Upper lobe of left lung (tissue), 6 donors: ENCODE results near the gene CCDC69. TPM values are rescaled to one million over a fixed set of nuclear protein-coding genes. Genes with fewer than 3 reads are reported as not detected.

ENCODE experiments used
- ATAC-seq, 2 donors: fragments of 200-7000 bp; cut with Tn5 transposase; one replicate each; pipeline ENCODE4 v1.9.1; 2022; ENCODE audit warnings: mild to moderate bottlenecking in 2 of 2, moderate library complexity in 2 of 2; ENCODE audit not compliant: low FRiP score in 2 of 2
- DNase-seq, 2 donors: peaks; one replicate each; pipeline ENCODE4 v3.0.0-alpha.2; 2019 to 2020
- H3K27ac ChIP-seq, 4 donors: fragments of 200-600 bp; sonication (generic); one replicate each; pipeline ENCODE4 v1.5.1; 2016 to 2019
- H3K27me3 ChIP-seq, 4 donors: fragments of 200-600 bp; sonication (generic); one replicate each; pipeline ENCODE4 v1.5.1; 2017 to 2019
- H3K36me3 ChIP-seq, 4 donors: fragments of 200-600 bp; sonication (generic); one replicate each; pipeline ENCODE4 v1.5.1; 2016 to 2019
- H3K4me1 ChIP-seq, 4 donors: fragments of 200-600 bp; sonication (generic); one replicate each; pipeline ENCODE4 v1.5.1; 2018 to 2019
- H3K4me3 ChIP-seq, 4 donors: fragments of 200-600 bp; sonication (generic); one replicate each; pipeline ENCODE4 v1.5.1; 2017 to 2019; ENCODE audit warnings: mild to moderate bottlenecking in 2 of 4, moderate library complexity in 1 of 4
- H3K9me3 ChIP-seq, 4 donors: fragments of 200-600 bp; sonication (generic); one replicate each; pipeline ENCODE4 v1.5.1; 2018 to 2019
- EP300 ChIP-seq, 4 donors: sonication (generic); formaldehyde crosslinking; IDR thresholded peaks; one replicate each; pipeline ENCODE4 v1.5.1; 2017; ENCODE audit warnings: antibody characterized with exemption in 4 of 4, control low read depth in 2 of 4
- POLR2A ChIP-seq, 4 donors: fragments of 450-650 bp; IDR thresholded peaks; one replicate each; pipeline ENCODE4 v1.5.1; 2016 to 2017; ENCODE audit warnings: antibody characterized with exemption in 4 of 4, mild to moderate bottlenecking in 2 of 4
- POLR2AphosphoS5 ChIP-seq, 2 donors: sonication (generic); formaldehyde crosslinking; IDR thresholded peaks; one replicate each; pipeline ENCODE4 v1.5.1; 2017; ENCODE audit warnings: antibody characterized with exemption in 2 of 2
- WGBS, 2 donors: methylation state at CpG; one replicate each; pipeline ENCODE4 v1.1.5; 2017 to 2018; 5-methylcytosine and 5-hydroxymethylcytosine counted together
- total RNA-seq, 6 donors: library from RNA; depleted of rRNA in 4 of 6; stranded (reverse); fragments of >200 nt in 4 of 6; gene quantifications; one replicate each; pipeline versions ENCODE4 v1.1.0 to v1.2.1, GENCODE V29; 2016 to 2021
- TF ChIP-seq, protein P1 (sequence below), 6 experiments: fragments of 450-650 bp in 4 of 6; fragments of 200-600 bp in 2 of 6; sonication (generic) in 2 of 6; IDR thresholded peaks; one replicate each; pipeline ENCODE4 v1.5.1; 2016 to 2019; ENCODE audit warnings: antibody characterized with exemption in 6 of 6
- donor health status: DM: no; HTN: no; CAD: no; lungs with moderate emphysema.
- donor health status: DM: no; HTN: yes; CAD: no; lungs with severe emphysema.

Gene CCDC69
- total RNA-seq, 6 donors from 2014 or later: 61.0 to 119 (median 92.6) TPM

- WGBS, 2 donors: 80 to 96% methylated on average over 1 of the region's 1 CpG
- TF ChIP-seq, protein P1, sequence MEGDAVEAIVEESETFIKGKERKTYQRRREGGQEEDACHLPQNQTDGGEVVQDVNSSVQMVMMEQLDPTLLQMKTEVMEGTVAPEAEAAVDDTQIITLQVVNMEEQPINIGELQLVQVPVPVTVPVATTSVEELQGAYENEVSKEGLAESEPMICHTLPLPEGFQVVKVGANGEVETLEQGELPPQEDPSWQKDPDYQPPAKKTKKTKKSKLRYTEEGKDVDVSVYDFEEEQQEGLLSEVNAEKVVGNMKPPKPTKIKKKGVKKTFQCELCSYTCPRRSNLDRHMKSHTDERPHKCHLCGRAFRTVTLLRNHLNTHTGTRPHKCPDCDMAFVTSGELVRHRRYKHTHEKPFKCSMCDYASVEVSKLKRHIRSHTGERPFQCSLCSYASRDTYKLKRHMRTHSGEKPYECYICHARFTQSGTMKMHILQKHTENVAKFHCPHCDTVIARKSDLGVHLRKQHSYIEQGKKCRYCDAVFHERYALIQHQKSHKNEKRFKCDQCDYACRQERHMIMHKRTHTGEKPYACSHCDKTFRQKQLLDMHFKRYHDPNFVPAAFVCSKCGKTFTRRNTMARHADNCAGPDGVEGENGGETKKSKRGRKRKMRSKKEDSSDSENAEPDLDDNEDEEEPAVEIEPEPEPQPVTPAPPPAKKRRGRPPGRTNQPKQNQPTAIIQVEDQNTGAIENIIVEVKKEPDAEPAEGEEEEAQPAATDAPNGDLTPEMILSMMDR (IDR thresholded peaks at IDR 0.05): no peak
- TF ChIP-seq POLR2A (IDR thresholded peaks at IDR 0.05): no peak
- no peak for TF ChIP-seq EP300 (IDR thresholded peaks at IDR 0.05)
- TF ChIP-seq POLR2AphosphoS5 (IDR thresholded peaks at IDR 0.05): no peak
- H3K36me3 ChIP-seq: peaks cover 13 to 72% (median 57%) of the 10 kb centered on the region in 4 donors
Observed at GRCh38 chr5:151138114-151138513, 85.8 kb downstream of the CCDC69 start.

DNA sequence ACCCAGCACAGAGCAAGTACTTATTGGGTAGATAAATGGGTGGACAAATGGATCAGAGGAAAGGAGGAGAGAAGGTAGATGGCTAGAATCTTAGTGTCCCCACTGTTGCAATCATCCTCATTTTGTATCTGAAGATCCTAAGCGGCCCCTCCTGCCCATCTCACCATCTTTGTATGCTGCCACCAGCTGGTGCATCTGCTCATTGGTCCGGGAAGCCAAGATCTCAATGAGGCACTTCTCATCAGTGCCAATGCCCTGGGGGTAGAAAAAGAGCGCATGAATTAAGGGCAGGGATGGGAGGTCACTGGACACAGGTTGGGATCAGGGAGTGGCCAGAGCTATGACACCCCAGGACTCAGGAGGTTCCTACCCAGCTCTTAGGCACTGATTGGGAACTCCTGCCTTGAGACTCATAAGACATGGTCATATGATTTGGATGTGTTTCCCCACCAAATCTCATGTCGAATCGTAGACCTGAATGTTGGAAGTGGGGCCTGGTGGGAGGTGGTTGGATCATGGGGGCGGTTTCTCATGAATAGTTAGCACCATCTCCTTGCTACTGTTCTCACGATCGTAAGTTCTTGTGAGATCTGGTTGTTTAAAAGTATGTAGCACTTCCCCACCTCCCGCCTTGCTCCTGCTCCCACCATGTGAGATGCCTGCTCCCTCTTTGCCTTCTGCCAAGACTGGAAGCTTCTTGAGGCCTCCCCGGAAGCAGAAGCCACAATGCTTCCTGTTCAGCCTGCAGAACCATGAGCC, 86.6 kb downstream of the CCDC69 start:
- TF ChIP-seq, protein P1 (IDR thresholded peaks at IDR 0.05): no peak
- TF ChIP-seq EP300 (IDR thresholded peaks at IDR 0.05) (no peak), POLR2A (IDR thresholded peaks at IDR 0.05) (no peak), POLR2AphosphoS5 (IDR thresholded peaks at IDR 0.05) (no peak)
- no peak overlapping the region for H3K4me3 ChIP-seq
- no peak overlapping the region for H3K27ac ChIP-seq
- H3K9me3 ChIP-seq: no peaks in the 10 kb centered on the region
- 92 to 93% methylated on average over 10 of the region's 10 CpGs for WGBS, 2 donors
- H3K27me3 ChIP-seq: no peaks in the 10 kb centered on the region
- DNase-seq: no peak
- peaks cover 0 to 8% (median 2%) of the 10 kb centered on the region in 4 donors for H3K4me1 ChIP-seq
- no peak for ATAC-seq
- H3K36me3 ChIP-seq: peaks cover 13 to 81% (median 62%) of the 10 kb centered on the region in 4 donors

More at GRCh38 chr5:151138114-151138513, 85.8 kb downstream of the CCDC69 start:
- Histone ChIP-seq H3K4me1 (peaks cover 0 to 11% (median 1%) of the 10 kb centered on the region in 4 donors), H3K4me3 (no peak overlapping the region), H3K27ac (no peak overlapping the region), H3K9me3 (no peaks in the 10 kb centered on the region), H3K27me3 (no peaks in the 10 kb centered on the region)
- DNase-seq (no peak), ATAC-seq (no peak)

GRCh38 chr5:151134228-151134627, 89.7 kb downstream of the CCDC69 start:
- ATAC-seq: no peak
- no peak for TF ChIP-seq POLR2AphosphoS5 (IDR thresholded peaks at IDR 0.05)
- TF ChIP-seq, protein P1 (IDR thresholded peaks at IDR 0.05): no peak
- no peak for TF ChIP-seq POLR2A (IDR thresholded peaks at IDR 0.05)
- no peak for TF ChIP-seq EP300 (IDR thresholded peaks at IDR 0.05)
- no peaks in the 10 kb centered on the region for H3K9me3 ChIP-seq
- H3K27ac ChIP-seq: no peak overlapping the region
- H3K36me3 ChIP-seq: peaks cover 13 to 100% (median 75%) of the 10 kb centered on the region in 4 donors
- WGBS, 2 donors: 92 to 93% methylated on average over 3 of the region's 3 CpGs
- H3K4me1 ChIP-seq: peaks cover 3 to 19% (median 7%) of the 10 kb centered on the region in 4 donors
- H3K4me3 ChIP-seq: no peak overlapping the region
- no peak for DNase-seq
- no peaks in the 10 kb centered on the region for H3K27me3 ChIP-seq

- Histone ChIP-seq H3K27ac (no peak overlapping the region), H3K27me3 (no peaks in the 10 kb centered on the region), H3K4me3 (no peak overlapping the region), H3K4me1 (peaks cover 3 to 19% (median 7%) of the 10 kb centered on the region in 4 donors), H3K9me3 (no peaks in the 10 kb centered on the region), H3K36me3 (peaks cover 8 to 100% (median 66%) of the 10 kb centered on the region in 4 donors)
- 64 to 70% methylated on average over 4 of the region's 4 CpGs for WGBS, 2 donors
- ATAC-seq (peak in 1 of 2 donors; percentile 71), DNase-seq (peak in 1 of 2 donors; percentile 50)
- TF ChIP-seq, protein P1 (IDR thresholded peaks at IDR 0.05): no peak
- TF ChIP-seq POLR2AphosphoS5 (IDR thresholded peaks at IDR 0.05) (no peak), POLR2A (IDR thresholded peaks at IDR 0.05) (no peak), EP300 (IDR thresholded peaks at IDR 0.05) (no peak)
Observed at GRCh38 chr5:151132963-151133362, 90.9 kb downstream of the CCDC69 start.

Other genes starting within 250 kb of the CCDC69 start
- 1,000 to 10,000 TPM in 4 of 6 donors, 100 to 1,000 TPM in 2; 876 to 1,536 (median 1,027) TPM for gene GPX3, start 203.5 kb downstream of the CCDC69 start, total RNA-seq
- gene TNIP1, start 143.1 kb downstream of the CCDC69 start, total RNA-seq: 100 to 1,000 TPM; 109 to 166 (median 130) TPM
- gene ANXA6, start 66.3 kb downstream of the CCDC69 start, total RNA-seq: 100 to 1,000 TPM in 1 of 6 donors, 10 to 100 TPM in 5; 68.5 to 176 (median 84.5) TPM
- gene GM2A, start 29.1 kb upstream of the CCDC69 start, total RNA-seq: 100 to 1,000 TPM in 1 of 6 donors, 10 to 100 TPM in 5; 27.2 to 129 (median 59.0) TPM
- not detected for gene SLC36A3, start 79.7 kb upstream of the CCDC69 start, total RNA-seq
- not detected for gene SLC36A2, start 123.5 kb upstream of the CCDC69 start, total RNA-seq
- gene SLC36A1, start 223.5 kb upstream of the CCDC69 start, total RNA-seq: 10 to 100 TPM in 5 of 6 donors, 1 to 10 TPM in 1; 9.5 to 49.2 (median 12.9) TPM